OCI-LY1 (cell line): ENCODE results near the gene DNAH1.

Experiments used
- EZH2 ChIP-seq: fragments of 200-600 bp; sonication (generic), shearing (Covaris generic); IDR thresholded peaks from 2 replicates; pipeline ENCODE4 v1.8.0; 2017; ENCODE audit warnings: borderline replicate concordance, mixed run types, mild to moderate bottlenecking, antibody characterized with exemption, low read length, moderate library complexity, mixed read lengths
- TF ChIP-seq, protein P1 (sequence below): fragments of 200-600 bp; sonication (generic), shearing (Covaris generic); IDR thresholded peaks from 2 replicates; pipeline ENCODE4 v1.5.1; 2017; ENCODE audit warnings: mild to moderate bottlenecking, antibody characterized with exemption, low read length, moderate library complexity, mixed read lengths

DNA sequence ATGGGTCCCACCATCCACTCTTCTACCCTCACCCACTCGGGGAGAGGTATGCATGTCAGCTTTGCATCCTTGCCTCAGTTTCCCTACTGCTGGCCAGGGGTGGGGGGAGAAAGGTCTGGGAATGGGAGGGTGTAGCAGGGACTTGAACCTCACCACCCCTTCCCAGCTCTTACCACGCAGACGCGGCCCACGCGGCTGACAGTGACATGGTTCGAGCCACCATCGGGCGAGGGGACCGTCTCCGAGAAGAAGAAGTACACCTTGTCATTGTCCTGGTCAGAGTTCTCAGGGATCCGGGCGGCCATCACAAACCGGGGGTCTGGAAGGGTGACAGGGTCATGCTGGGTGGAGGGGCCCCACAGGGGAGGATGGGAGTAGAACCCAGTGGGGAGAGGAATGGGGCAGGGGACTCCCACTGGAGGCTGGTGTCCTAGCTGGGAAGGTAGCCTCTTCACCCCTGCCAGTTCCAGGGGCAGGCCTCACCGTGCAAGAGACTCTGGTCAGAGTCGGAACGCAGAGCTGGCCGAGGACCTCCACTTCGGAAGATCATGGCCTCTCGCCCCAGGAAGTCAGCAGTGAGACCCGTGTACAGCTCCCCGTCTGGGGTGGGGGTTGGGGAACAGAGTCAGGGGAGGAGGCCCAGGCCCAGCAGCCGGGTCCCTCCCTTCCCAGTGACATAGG lies 125.1 kb downstream of the DNAH1 start:
- TF ChIP-seq, protein P1, sequence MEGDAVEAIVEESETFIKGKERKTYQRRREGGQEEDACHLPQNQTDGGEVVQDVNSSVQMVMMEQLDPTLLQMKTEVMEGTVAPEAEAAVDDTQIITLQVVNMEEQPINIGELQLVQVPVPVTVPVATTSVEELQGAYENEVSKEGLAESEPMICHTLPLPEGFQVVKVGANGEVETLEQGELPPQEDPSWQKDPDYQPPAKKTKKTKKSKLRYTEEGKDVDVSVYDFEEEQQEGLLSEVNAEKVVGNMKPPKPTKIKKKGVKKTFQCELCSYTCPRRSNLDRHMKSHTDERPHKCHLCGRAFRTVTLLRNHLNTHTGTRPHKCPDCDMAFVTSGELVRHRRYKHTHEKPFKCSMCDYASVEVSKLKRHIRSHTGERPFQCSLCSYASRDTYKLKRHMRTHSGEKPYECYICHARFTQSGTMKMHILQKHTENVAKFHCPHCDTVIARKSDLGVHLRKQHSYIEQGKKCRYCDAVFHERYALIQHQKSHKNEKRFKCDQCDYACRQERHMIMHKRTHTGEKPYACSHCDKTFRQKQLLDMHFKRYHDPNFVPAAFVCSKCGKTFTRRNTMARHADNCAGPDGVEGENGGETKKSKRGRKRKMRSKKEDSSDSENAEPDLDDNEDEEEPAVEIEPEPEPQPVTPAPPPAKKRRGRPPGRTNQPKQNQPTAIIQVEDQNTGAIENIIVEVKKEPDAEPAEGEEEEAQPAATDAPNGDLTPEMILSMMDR = no peak
- TF ChIP-seq EZH2 = no peak
